GM18511 (cell line): Measurements from ENCODE around the gene GRK4.

Experiments
- ATAC-seq: cut with Tn5 transposase; IDR thresholded peaks from one replicate; pipeline ENCODE4 v1.9.1; 2021; ENCODE audit warnings: mild to moderate bottlenecking, moderate library complexity; ENCODE audit not compliant: unreplicated experiment

GRK4 gene

GRCh38 chr4:3010998-3011397, 47.6 kb downstream of the GRK4 start:
- no peak for ATAC-seq

DNA sequence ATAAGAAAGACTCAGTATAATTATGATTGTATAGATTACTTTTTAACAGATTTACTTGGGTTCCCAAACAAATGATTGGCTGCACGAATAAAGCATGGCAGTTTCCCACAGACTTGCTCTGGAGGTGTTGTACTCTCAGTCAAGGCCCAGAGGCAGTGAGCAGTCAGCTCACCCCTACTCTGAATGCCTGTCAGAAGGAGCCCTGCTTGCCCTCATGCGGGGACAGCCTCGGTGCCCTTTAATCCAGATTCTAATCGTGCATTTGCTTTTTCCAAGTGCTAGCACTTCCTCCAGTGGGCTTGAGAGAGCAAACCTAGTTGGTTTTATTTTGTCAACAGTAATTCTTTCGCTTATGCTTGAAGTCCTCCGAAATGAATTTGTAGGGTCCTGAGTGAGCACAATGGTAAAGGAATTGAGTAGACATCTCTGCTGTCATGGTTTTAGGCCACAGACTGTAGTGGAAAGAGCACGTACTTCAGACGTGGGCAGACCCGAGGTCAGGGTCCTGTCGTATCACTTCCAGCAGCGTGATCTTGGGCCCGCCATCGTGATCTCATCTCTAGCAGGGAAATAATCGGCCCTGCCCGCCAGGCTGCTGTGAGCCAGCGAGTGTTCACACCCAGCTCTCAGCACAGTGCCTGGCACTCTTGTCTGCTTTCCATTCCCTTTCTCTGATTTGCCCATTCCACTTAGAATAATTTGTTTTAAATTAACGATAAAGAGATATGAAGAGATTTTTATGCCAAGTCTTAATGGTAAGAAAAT, 48.3 kb downstream of the GRK4 start:
- ATAC-seq = no peak

GRCh38 chr4:3013323-3013722, 50.0 kb downstream of the GRK4 start:
- no peak for ATAC-seq

DNA sequence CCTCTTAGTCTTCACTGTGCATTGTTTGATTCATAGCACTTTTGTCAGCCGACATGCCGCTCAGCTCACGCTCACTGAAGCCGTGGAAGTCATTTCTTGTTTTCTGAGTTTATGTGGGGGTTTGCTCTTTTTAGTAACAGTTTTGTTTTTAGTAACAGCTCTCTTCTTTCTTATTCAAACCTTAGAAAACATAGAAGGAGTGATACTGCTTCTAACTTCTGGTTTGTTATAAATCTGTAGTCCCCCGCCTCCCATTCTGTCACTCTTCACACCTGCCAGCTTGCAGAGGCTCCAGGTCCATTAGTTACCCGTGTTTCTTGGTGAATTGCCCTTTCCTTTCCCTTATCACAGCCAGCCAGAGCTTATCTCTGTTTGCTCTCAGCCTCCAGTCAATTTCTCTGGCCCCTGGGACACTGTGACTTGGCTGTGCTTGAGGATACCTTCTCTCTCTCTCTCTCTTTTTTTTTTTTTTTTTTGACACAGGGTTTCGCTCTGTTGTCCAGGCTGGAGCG, 50.5 kb downstream of the GRK4 start:
- ATAC-seq = peak; percentile 77

DNA sequence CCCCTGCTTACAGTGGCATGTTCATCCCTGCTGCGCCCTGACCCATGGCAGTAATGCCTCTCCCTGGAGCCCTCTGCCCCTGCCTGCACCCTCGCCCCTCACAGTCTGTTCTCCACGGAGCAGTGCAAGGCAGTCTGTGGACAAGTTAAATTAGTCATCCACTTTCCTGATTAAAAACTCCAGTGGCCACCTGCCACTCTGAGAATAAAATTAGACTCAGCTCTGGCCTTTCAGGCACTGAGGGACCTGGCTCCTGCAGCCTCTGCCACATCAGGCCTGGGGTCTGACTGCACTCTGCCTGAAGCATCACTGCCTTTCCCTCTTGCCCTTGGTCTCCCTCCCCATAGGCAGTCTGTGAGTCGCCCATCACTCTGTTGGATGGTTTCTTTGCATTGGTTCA, 53.6 kb downstream of the GRK4 start:
- no peak for ATAC-seq

DNA sequence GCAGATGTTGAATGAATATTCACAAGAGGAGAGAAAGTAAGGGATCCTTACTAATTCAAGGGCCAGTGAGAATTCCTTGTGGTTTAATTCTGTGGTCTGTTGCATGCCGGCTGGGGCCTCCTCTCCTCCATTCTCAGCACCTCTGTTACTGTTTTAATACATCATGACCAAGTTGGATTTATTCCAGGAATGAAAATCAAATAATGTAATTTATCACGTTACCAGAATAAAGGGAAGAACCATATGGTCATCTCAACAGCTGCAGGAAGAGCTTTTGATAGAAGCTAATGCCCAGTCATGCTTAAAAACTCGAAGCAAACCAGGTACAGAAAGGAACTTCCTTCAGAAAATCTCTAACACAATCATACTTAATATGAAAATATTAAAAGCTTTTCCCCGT, 54.1 kb downstream of the GRK4 start:
- no peak for ATAC-seq

DNA sequence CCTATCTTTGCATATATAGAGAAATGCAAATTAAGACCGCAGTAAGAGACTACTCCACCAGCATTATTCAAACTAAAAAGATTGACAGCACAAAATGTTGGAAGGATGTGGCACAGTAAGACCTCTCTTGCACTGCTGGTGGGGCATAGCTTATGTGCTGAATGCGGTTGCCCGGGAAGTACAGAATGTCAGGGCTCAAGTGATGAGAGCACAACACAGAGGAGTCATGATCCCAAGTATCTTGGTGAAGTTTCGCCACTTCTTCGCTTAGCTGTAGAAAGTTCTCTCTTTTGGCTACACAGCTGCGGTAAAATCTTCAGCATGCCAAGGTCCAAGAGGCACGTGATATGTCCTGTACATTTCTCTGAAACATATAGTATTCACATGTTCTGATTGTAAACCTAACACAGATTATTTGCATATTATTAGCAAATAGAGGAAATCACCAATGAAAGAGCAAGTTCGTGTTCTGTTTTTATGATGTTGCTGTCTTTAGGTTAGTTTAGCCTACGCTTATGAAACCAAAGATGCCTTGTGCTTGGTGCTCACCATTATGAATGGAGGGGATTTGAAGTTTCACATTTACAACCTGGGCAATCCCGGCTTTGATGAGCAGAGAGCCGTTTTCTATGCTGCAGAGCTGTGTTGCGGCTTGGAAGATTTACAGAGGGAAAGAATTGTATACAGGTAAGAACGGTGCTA, 55.9 kb downstream of the GRK4 start:
- ATAC-seq = no peak

GRCh38 chr4:3021127-3021526, 57.8 kb downstream of the GRK4 start:
- ATAC-seq = no peak

GRCh38 chr4:3021627-3022026, 58.3 kb downstream of the GRK4 start:
- no peak for ATAC-seq

DNA sequence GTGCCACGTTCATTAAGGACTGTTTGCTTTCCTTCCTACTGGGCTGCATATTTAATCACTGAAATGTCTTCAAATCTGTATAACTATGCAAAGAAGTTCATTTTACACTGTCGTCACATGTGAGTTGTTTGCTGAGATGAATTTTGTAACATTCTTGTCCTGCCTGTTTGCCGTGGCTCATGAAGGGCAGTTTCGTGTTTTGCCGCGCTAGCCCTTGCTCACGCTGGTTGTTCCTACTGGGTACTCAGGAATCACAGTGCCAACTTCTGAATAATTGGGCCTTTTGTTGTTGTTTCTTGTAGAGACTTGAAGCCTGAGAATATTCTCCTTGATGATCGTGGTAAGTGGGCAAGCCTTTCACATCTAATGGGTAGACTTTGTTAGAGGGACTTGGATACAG, 58.7 kb downstream of the GRK4 start:
- ATAC-seq = no peak

DNA sequence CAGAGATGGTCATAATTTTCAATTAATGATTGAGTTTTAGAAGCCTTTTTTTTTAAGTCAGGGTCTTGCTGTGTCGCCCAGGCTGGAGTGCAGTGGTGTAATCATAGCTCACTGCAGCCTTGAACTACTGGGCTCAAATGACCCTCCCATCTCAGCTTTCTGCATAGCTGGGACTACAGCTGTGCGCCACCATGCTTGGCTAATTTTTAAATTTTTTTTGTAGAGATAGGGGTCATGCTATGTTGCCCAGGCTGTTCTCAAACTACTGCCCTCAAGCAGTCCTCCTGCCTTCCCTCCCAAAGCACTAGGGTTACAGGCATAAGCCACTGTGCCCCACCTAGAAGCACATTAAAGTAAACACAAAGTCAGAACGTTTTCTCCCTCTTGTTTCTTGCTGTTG, 59.3 kb downstream of the GRK4 start:
- ATAC-seq = no peak

DNA sequence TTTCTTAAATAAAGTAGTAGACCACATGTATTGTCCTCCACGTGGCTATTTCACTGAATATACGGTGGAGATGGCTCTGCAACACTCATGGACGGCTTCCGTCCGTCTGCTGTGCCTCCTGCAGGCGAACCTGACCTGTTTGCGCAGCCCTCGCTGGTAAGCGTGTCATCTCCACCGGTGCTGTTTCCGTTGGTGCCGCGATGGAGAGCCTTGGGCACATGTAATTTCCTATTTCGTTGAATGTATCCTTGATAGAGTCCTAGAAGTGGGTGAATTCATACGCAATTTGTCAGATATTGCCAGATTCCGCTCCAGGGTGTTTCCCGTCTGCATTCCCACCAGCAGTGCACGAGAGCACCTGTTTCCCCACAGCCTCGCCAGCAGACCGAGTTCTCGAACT, 62.5 kb downstream of the GRK4 start:
- ATAC-seq = no peak

- no peak for ATAC-seq
Observed at GRCh38 chr4:3026540-3026939, 63.2 kb downstream of the GRK4 start.

DNA sequence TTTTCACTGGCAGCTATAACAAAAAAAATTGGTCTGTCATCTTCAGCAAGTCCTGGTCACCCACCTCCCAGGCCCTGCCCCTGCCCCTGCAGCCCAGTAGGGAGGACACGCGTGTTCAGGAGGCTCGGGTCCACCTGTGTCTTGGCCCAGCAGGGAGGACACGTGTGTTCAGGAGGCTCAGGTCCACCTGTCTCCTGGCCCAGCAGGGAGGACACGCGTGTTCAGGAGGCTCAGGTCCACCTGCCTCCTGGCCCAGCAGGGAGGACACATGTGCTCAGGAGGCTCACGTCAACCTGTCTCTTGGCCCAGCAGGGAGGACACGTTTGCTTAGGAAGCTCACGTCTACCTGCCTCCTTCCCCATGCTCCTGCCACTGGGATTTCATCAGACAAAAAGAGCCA, 66.1 kb downstream of the GRK4 start:
- ATAC-seq = no peak

DNA sequence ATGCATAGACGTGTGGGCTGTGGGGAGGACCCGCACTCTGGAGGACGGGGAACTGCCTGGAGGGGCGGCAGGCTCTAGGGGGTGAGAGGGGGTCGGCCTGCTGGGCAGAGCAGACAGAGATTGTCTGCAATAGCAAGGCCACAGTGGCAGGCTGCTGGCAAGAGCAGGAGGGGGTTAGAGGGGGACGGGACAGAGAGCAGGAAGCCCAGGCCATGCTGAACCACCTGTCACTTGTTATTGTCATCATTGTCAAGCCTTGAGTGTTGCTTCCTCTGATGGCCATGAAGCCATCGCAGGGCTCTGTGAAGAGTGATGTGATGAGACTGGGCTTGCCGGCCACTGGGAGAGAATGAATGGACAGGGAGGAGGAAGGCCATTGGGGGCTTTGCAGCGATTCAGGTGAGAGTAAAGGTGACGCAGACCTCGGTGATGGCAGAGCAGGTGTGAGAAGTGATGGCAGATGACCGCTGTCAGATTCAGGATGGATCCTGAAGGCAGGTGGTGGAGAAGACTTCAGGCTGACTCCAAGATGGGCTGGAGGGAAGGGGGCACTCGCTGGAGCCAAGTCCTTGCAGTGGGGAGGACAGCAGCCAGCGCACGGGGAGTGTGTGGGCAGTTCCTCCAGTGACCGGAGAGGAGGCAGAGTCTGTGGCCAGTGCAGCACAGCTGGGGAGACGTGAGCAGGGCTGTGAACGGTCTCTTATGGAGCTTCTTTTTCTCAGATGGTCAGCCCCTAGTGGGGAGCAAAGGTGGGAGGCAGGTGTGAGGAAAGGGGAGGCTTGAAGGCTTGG, 67.4 kb downstream of the GRK4 start:
- no peak for ATAC-seq

DNA sequence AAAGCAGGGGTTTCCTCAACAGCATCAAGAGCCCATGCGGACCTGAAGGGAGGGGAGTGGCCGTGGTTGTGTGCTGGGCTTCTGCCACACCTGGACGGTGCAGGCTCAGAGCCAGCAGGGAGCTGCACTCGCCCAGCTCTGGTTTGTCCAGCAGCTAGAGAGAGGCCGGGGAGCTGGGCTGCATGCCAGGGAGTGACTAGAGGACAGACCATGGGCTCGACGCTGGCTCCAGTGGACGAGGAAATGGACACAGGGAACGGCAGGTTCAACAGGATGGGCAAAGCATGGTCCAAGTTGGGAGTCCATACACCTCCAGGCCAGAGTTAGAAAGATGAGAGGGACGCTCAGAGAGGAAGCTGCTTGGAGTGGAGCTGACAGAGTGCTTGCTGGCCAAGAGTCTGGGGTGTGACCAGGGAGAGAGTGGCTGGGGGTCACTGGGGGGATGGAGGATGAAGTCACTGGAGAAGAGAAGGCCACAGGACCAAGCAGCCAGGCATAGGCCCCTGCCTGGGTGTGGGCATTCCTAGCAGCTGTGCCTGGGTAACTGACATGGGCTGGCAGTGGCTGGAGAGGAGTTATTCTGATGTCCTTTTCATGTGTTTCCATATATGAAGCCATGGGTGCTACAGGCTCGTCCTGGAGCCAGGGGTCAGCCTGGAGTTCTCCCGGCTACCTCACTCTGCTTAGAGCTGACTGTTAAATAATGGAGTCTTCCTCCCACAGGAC, 68.1 kb downstream of the GRK4 start:
- no peak for ATAC-seq

DNA sequence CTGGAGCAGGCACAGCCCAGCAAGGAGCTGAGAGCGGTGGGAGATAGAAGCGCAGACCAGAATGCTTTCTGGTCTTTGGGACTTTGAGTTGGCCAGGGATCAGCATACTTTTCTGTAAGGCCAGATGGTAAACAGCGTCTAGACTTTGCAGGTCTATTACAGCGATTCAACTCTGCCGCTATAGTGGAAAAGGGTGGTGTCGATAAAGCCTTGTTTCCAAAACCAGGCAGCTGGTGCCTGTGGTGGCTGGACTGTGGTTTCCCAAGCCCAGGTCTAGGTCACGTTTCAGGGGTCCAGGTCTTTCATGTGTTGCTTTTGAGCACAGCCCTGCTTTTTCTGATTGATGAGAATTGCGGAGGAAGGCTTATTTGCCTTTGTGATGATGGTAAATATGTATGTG, 70.9 kb downstream of the GRK4 start:
- no peak for ATAC-seq

DNA sequence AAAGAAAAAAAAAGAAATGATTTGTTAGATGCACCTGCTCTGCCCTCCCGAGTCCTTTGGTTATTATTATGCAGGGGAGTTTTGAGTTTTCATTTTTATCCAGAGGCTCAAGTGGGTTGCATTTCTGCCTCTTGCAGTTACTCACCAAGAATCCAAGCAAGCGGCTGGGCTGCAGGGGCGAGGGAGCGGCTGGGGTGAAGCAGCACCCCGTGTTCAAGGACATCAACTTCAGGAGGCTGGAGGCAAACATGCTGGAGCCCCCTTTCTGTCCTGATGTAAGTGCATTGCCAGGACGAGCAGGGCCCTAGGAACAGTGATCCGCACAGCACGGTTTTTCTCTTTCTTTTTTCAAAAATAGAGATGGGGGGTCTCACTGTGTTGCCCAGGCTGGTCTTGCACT, 71.9 kb downstream of the GRK4 start:
- no peak for ATAC-seq

DNA sequence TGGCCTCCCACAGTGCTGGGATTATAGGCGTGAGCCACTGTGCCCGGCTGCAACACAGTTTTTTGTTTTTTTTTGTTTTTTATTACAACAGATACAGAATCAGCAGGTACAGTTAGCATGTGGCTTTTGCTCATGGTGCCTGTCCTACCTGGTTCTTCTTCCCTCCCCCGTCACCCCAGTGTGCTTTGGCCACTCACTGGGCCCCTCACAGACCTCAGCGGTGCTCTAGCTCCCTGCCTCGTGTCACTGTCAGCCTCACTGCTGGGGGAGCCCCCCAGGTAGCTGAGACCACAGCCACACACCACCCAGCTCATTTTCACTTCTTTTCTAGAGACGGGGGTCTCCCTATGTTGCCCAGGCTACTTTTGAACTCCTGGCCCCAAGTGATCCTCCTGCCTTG, 72.3 kb downstream of the GRK4 start:
- no peak for ATAC-seq

GRCh38 chr4:3036131-3036952, 73.0 kb downstream of the GRK4 start:
- ATAC-seq = no peak
